ENCODE data around the gene RPS6KB1.

DNA sequence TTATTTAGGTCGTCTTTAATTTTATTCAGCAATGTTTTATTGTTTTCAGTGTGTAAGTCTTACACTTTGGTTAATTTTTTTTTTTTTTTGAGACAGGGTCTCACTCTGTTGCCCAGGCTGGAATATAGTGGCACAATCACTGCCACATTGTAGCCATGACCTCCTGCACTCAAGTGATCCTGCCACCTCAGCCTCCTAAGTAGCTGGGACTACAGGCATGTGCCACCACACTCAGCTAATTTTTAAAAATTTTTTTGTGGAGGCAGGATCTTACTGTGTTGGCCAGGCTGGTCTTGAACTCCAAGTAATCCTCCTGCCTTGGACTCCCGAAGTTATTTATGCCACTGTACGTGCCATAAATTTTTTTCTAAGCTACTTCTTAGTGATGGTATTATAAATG lies 14.5 kb downstream of the RPS6KB1 start:
- TF ChIP-seq, protein P1, sequence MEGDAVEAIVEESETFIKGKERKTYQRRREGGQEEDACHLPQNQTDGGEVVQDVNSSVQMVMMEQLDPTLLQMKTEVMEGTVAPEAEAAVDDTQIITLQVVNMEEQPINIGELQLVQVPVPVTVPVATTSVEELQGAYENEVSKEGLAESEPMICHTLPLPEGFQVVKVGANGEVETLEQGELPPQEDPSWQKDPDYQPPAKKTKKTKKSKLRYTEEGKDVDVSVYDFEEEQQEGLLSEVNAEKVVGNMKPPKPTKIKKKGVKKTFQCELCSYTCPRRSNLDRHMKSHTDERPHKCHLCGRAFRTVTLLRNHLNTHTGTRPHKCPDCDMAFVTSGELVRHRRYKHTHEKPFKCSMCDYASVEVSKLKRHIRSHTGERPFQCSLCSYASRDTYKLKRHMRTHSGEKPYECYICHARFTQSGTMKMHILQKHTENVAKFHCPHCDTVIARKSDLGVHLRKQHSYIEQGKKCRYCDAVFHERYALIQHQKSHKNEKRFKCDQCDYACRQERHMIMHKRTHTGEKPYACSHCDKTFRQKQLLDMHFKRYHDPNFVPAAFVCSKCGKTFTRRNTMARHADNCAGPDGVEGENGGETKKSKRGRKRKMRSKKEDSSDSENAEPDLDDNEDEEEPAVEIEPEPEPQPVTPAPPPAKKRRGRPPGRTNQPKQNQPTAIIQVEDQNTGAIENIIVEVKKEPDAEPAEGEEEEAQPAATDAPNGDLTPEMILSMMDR (IDR thresholded peaks at IDR 0.05) = no peak
- TF ChIP-seq POLR2A (IDR thresholded peaks at IDR 0.05) = no peak
